Activated naive CD4-positive, alpha-beta T cell treated with anti-CD3 and anti-CD28 coated beads, Interleukin-2, amount 50 U/mL, for 24 hours (primary cell): ENCODE measurements around the gene ACOXL.
A peak's percentile ranks its signal among the peaks of the same experiment; 100 is the strongest.

Source experiments
- H3K27ac Mint-ChIP-seq: one replicate; pipeline ENCODE4 v1.8.0; 2021; ENCODE audit warnings: mild to moderate bottlenecking, mixed read lengths
- H3K27me3 Mint-ChIP-seq: one replicate; pipeline ENCODE4 v1.8.0; 2021; ENCODE audit warnings: mixed read lengths
- H3K36me3 Mint-ChIP-seq: one replicate; pipeline ENCODE4 v1.8.0; 2021; ENCODE audit warnings: mixed read lengths
- H3K4me1 Mint-ChIP-seq: one replicate; pipeline ENCODE4 v1.8.0; 2021; ENCODE audit warnings: mixed read lengths
- H3K4me3 Mint-ChIP-seq: one replicate; pipeline ENCODE4 v1.8.0; 2021; ENCODE audit warnings: mild to moderate bottlenecking, mixed read lengths
- H3K9me3 Mint-ChIP-seq: one replicate; pipeline ENCODE4 v1.8.0; 2021; ENCODE audit warnings: mixed read lengths

The ACOXL gene

GRCh38 chr2:110858993-110859701, 126.8 kb downstream of the ACOXL start:
- H3K27ac Mint-ChIP-seq: peak overlapping the region; percentile 46

GRCh38 chr2:110860630-110861029, 128.3 kb downstream of the ACOXL start:
- Mint-ChIP-seq H3K4me1 (peaks cover 38% of the 10 kb centered on the region), H3K36me3 (no peaks in the 10 kb centered on the region), H3K27ac (no peak overlapping the region), H3K4me3 (no peak overlapping the region), H3K27me3 (peaks cover 22% of the 10 kb centered on the region), H3K9me3 (no peaks in the 10 kb centered on the region)

More at GRCh38 chr2:110858993-110859701, 126.8 kb downstream of the ACOXL start:
- H3K4me3 Mint-ChIP-seq: peak overlapping the region; percentile 53
- H3K9me3 Mint-ChIP-seq: no peaks in the 10 kb centered on the region
- peaks cover 40% of the 10 kb centered on the region for H3K4me1 Mint-ChIP-seq
- no peaks in the 10 kb centered on the region for H3K36me3 Mint-ChIP-seq
- H3K27me3 Mint-ChIP-seq: peaks cover 24% of the 10 kb centered on the region

GRCh38 chr2:110861616-110862260, 129.4 kb downstream of the ACOXL start:
- H3K4me1 Mint-ChIP-seq: peaks cover 48% of the 10 kb centered on the region
- no peak overlapping the region for H3K4me3 Mint-ChIP-seq
- no peaks in the 10 kb centered on the region for H3K36me3 Mint-ChIP-seq

GRCh38 chr2:110863726-110864125, 131.4 kb downstream of the ACOXL start:
- H3K9me3 Mint-ChIP-seq: no peaks in the 10 kb centered on the region
- H3K27me3 Mint-ChIP-seq: peaks cover 21% of the 10 kb centered on the region
- H3K36me3 Mint-ChIP-seq: no peaks in the 10 kb centered on the region
- no peak overlapping the region for H3K27ac Mint-ChIP-seq
- no peak overlapping the region for H3K4me3 Mint-ChIP-seq
- peaks cover 42% of the 10 kb centered on the region for H3K4me1 Mint-ChIP-seq

More at GRCh38 chr2:110861616-110862260, 129.4 kb downstream of the ACOXL start:
- H3K9me3 Mint-ChIP-seq: no peaks in the 10 kb centered on the region
- no peak overlapping the region for H3K27ac Mint-ChIP-seq
- peaks cover 17% of the 10 kb centered on the region for H3K27me3 Mint-ChIP-seq

GRCh38 chr2:110864176-110864575, 131.8 kb downstream of the ACOXL start:
- no peaks in the 10 kb centered on the region for H3K9me3 Mint-ChIP-seq
- H3K27ac Mint-ChIP-seq: no peak overlapping the region
- peaks cover 18% of the 10 kb centered on the region for H3K27me3 Mint-ChIP-seq
- H3K4me3 Mint-ChIP-seq: no peak overlapping the region
- H3K4me1 Mint-ChIP-seq: peaks cover 38% of the 10 kb centered on the region
- H3K36me3 Mint-ChIP-seq: no peaks in the 10 kb centered on the region

GRCh38 chr2:110864731-110865130, 132.4 kb downstream of the ACOXL start:
- H3K4me1 Mint-ChIP-seq: peaks cover 32% of the 10 kb centered on the region
- H3K27ac Mint-ChIP-seq: no peak overlapping the region
- H3K4me3 Mint-ChIP-seq: no peak overlapping the region

GRCh38 chr2:110865188-110865587, 132.8 kb downstream of the ACOXL start:
- H3K4me3 Mint-ChIP-seq: no peak overlapping the region
- H3K9me3 Mint-ChIP-seq: no peaks in the 10 kb centered on the region
- H3K36me3 Mint-ChIP-seq: no peaks in the 10 kb centered on the region
- peaks cover 28% of the 10 kb centered on the region for H3K4me1 Mint-ChIP-seq
- peaks cover 15% of the 10 kb centered on the region for H3K27me3 Mint-ChIP-seq
- no peak overlapping the region for H3K27ac Mint-ChIP-seq

More at GRCh38 chr2:110864731-110865130, 132.4 kb downstream of the ACOXL start:
- peaks cover 15% of the 10 kb centered on the region for H3K27me3 Mint-ChIP-seq
- H3K36me3 Mint-ChIP-seq: no peaks in the 10 kb centered on the region
- no peaks in the 10 kb centered on the region for H3K9me3 Mint-ChIP-seq

- Mint-ChIP-seq H3K27me3 (peaks cover 12% of the 10 kb centered on the region), H3K9me3 (no peaks in the 10 kb centered on the region), H3K4me3 (no peak overlapping the region), H3K4me1 (peaks cover 20% of the 10 kb centered on the region), H3K36me3 (no peaks in the 10 kb centered on the region), H3K27ac (no peak overlapping the region)
These were observed 133.7 kb downstream of the ACOXL start for GRCh38 chr2:110866045-110866444.

GRCh38 chr2:110866466-110866865, 134.1 kb downstream of the ACOXL start:
- Mint-ChIP-seq H3K9me3 (no peaks in the 10 kb centered on the region), H3K36me3 (no peaks in the 10 kb centered on the region), H3K4me3 (no peak overlapping the region), H3K27ac (no peak overlapping the region), H3K4me1 (peaks cover 20% of the 10 kb centered on the region), H3K27me3 (peaks cover 10% of the 10 kb centered on the region)

GRCh38 chr2:110867078-110867477, 134.7 kb downstream of the ACOXL start:
- peaks cover 20% of the 10 kb centered on the region for H3K4me1 Mint-ChIP-seq
- no peak overlapping the region for H3K4me3 Mint-ChIP-seq

GRCh38 chr2:110868971-110869370, 136.6 kb downstream of the ACOXL start:
- H3K27ac Mint-ChIP-seq: no peak overlapping the region
- peaks cover 20% of the 10 kb centered on the region for H3K4me1 Mint-ChIP-seq
- H3K27me3 Mint-ChIP-seq: peaks cover 4% of the 10 kb centered on the region
- no peaks in the 10 kb centered on the region for H3K9me3 Mint-ChIP-seq
- H3K4me3 Mint-ChIP-seq: no peak overlapping the region
- H3K36me3 Mint-ChIP-seq: no peaks in the 10 kb centered on the region

More at GRCh38 chr2:110867078-110867477, 134.7 kb downstream of the ACOXL start:
- H3K9me3 Mint-ChIP-seq: no peaks in the 10 kb centered on the region
- H3K27ac Mint-ChIP-seq: no peak overlapping the region
- H3K36me3 Mint-ChIP-seq: no peaks in the 10 kb centered on the region
- H3K27me3 Mint-ChIP-seq: peaks cover 5% of the 10 kb centered on the region

- Mint-ChIP-seq H3K36me3 (no peaks in the 10 kb centered on the region), H3K27ac (no peak overlapping the region), H3K4me1 (peaks cover 20% of the 10 kb centered on the region), H3K9me3 (no peaks in the 10 kb centered on the region), H3K27me3 (peaks cover 4% of the 10 kb centered on the region), H3K4me3 (no peak overlapping the region)
These were observed 137.4 kb downstream of the ACOXL start for GRCh38 chr2:110869472-110870446.

- Mint-ChIP-seq H3K4me1 (peaks cover 12% of the 10 kb centered on the region), H3K4me3 (no peak overlapping the region), H3K27me3 (peaks cover 4% of the 10 kb centered on the region), H3K36me3 (no peaks in the 10 kb centered on the region), H3K27ac (no peak overlapping the region), H3K9me3 (no peaks in the 10 kb centered on the region)
These were observed 138.2 kb downstream of the ACOXL start for GRCh38 chr2:110870545-110870944.

GRCh38 chr2:110871637-110872036, 139.3 kb downstream of the ACOXL start:
- Mint-ChIP-seq H3K4me3 (no peak overlapping the region), H3K9me3 (no peaks in the 10 kb centered on the region), H3K36me3 (no peaks in the 10 kb centered on the region), H3K4me1 (peaks cover 6% of the 10 kb centered on the region), H3K27me3 (peaks cover 4% of the 10 kb centered on the region), H3K27ac (no peak overlapping the region)

GRCh38 chr2:110872521-110872920, 140.1 kb downstream of the ACOXL start:
- Mint-ChIP-seq H3K4me1 (peaks cover 5% of the 10 kb centered on the region), H3K4me3 (no peak overlapping the region), H3K27me3 (peaks cover 4% of the 10 kb centered on the region), H3K9me3 (no peaks in the 10 kb centered on the region), H3K27ac (no peak overlapping the region), H3K36me3 (no peaks in the 10 kb centered on the region)
